Activated naive CD8-positive, alpha-beta T cell treated with anti-CD3 and anti-CD28 coated beads for 36 hours (primary cell): ENCODE measurements around the gene TSFM. TPM values are rescaled to one million over a fixed set of nuclear protein-coding genes. Genes with fewer than 3 reads are reported as not detected.

Experiments used
- DNase-seq: peaks from one replicate; pipeline ENCODE4 v3.0.0; 2021
- H3K27ac Mint-ChIP-seq: one replicate; pipeline ENCODE4 v1.8.0; 2022; ENCODE audit warnings: mild to moderate bottlenecking, moderate library complexity, mixed read lengths
- H3K27me3 Mint-ChIP-seq: one replicate; pipeline ENCODE4 v1.8.0; 2022; ENCODE audit warnings: mild to moderate bottlenecking, mixed read lengths
- H3K36me3 Mint-ChIP-seq: one replicate; pipeline ENCODE4 v1.8.0; 2021; ENCODE audit warnings: mild to moderate bottlenecking, mixed read lengths
- H3K4me1 Mint-ChIP-seq: one replicate; pipeline ENCODE4 v1.8.0; 2021; ENCODE audit warnings: mixed read lengths
- H3K4me3 Mint-ChIP-seq: one replicate; pipeline ENCODE4 v1.8.0; 2022; ENCODE audit warnings: mild to moderate bottlenecking, moderate library complexity, mixed read lengths
- H3K9me3 Mint-ChIP-seq: one replicate; pipeline ENCODE4 v1.8.0; 2022; ENCODE audit warnings: mixed read lengths
- total RNA-seq, 2 experiments: library from RNA; stranded (reverse); gene quantifications; one replicate each; pipeline ENCODE4 v1.2.3, GENCODE V29; 2021

The TSFM gene
- total RNA-seq, 2 experiments from 2014 or later: 67.7 to 74.7 TPM

DNA sequence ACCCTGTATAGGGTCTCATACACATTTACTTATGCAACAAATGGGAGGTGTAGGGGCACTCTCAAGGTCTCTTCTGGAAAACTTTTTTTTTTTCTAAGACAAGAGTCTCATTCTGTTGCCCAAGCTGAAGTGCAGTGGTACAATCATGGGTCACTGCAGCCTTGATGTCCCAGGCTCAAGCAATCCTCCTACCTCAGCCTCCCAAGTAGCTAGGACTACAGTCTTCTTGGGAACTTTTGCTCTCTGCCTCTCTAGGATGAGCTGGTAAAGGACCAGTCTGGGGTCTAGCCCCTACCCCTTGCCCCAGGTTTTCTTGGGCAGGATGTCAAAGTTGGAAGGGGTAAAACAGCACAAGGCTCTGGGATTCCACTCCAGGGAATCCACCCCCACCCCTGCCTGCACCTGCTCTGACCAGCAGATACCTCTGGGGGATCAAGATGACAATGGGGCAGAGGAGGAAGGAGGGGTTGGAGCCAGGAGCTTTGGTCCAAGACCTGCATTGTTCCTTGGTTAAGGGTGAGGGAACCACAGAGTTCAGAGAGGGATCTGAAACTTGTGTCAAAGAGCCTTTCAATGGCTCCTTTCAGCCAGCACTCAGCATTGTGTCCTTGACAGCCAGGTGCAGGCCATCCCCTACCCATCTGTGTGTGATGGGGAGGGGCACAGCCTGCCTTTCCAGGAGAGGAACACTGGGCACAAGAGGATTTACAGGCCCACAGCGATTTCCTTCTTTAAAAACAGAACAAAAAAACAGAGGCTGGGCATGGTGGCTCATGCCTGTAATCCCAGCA is 51.7 kb downstream of the TSFM start:
- Mint-ChIP-seq H3K9me3 (no peaks in the 10 kb centered on the region), H3K27ac (peak overlapping the region; percentile 88), H3K4me1 (peaks cover 81% of the 10 kb centered on the region), H3K27me3 (no peaks in the 10 kb centered on the region), H3K36me3 (peaks cover 6% of the 10 kb centered on the region), H3K4me3 (no peak overlapping the region)
- no peak for DNase-seq

DNA sequence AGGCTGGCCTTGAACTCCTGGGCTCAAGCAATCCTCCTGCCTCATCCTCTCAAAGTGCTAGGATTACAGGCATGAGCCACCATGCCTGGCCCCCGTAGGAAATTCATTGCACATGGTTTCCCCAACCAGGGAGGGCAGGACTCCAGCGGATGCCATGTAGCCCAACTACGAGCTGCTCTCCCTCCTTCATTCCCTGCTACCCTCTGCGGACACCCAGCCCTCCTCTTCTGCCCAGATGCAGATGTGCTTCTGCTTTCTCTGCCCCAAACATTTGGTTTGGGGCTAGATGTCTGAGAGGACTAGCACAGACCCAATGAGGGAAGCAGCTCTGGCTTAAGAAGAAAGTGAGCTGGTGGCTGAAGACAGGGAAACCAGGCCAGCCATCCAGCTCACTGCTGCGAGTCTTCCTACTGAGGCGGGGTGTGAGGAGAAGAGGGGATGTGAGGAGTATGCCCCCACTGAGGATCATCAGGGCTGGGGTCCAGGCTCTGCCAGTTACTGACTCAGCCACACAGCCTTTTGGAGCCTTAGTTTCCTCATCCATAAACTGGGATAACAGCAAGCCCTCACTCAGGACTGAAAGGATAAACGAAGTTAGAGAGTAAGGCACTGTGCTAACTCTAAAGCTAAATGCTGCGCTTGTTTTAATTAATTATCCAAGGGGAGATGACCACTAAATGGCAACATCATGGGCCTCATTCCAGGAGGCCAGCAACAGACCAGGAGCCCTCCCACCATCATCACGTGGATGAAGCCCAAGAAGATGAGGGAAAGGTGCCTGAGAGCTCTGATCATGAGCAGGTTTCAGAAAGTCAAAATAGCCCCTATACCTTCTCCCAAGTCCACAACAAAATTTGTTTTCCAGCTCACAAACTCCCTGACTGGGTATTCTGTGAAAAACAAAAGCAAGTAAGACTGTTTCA is 53.0 kb downstream of the TSFM start:
- no peaks in the 10 kb centered on the region for H3K9me3 Mint-ChIP-seq

DNA sequence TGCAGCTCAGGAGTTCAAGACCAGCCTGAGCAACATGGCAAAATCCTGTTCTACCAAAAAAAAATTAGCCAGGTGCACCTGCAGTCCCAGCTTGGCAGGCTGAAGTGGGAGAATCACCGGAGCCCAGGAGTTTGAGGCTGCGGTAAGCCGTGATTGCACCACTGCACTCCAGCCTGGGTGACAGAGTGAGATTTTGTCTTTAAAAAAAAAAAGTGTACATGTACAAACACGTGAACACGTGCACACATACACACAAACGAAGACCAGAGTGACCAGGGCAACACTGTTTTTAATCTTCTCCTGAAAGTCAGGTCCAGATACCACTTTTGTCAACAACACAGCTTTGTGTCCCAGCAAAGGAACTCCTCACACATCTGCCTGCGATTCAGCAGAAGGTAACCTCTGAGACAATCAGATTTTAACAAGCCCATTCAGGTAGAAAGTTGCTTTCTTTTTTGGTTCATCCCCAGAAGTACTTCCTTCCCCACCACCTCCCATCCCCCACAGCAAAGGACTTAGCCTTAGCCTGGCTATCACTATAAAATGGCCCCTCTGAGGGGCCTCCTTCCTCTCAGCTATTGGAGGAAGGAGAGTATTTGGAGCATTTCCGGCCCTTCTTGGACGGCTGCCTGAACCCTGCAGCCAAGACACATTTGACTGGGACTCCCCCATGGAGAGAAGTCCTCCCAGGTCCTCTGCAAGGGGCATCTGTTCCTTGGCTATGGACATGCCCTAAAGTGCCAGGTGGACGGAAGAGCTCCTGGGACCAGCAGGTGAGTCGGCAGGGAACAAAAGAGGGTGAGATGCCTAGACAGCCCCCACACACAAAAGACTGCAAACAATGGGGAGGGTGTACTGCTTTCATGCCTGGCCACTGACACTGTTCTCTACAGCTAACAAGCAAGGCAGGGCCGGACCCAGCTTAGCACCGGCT is 54.1 kb downstream of the TSFM start:
- Mint-ChIP-seq H3K4me1 (peaks cover 93% of the 10 kb centered on the region), H3K4me3 (peak overlapping the region; percentile 71), H3K36me3 (peaks cover 3% of the 10 kb centered on the region), H3K9me3 (no peaks in the 10 kb centered on the region), H3K27ac (peak overlapping the region; percentile 88), H3K27me3 (no peaks in the 10 kb centered on the region)
- peak; percentile 63 for DNase-seq

More for the DNA sequence above, 53.0 kb downstream of the TSFM start:
- DNase-seq: no peak
- Mint-ChIP-seq H3K27ac (peak overlapping the region; percentile 88), H3K36me3 (peaks cover 6% of the 10 kb centered on the region), H3K4me1 (peaks cover 86% of the 10 kb centered on the region), H3K4me3 (peak overlapping the region; percentile 71), H3K27me3 (no peaks in the 10 kb centered on the region)

DNA sequence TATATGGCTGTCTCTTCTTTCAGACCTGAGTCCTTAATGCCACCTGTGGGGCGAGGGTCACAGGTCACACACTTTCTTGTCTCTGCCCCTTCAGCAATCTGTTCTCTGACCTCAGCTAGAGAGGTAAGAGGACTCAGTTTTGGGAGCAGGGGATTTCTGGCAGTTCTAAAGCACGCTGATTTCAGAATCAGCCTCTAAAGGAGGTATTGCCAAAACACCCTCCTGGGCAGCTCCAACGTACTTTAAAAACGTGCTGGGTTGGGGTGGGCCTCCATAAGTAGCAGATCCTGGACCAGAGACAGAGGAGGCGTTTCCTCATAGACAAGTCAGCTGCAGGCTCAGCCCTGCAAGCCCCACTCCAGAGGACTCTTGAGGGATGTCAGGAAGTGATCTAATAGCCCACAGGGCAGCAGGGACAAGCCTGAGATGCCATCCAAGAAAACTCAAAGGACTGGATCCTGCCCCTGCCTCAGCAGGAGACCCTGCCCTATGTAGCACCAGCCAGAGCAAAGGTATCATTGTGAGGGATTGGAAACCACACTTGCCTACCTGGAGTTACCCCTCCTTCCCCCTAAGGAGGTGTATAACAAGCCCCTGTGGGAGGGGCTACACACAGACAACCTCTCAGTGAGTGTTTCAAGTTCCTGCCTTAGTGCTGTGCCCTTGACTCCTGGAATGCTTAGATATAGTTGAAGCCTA is 55.4 kb downstream of the TSFM start:
- no peak for DNase-seq
- H3K9me3 Mint-ChIP-seq: no peaks in the 10 kb centered on the region
- H3K4me1 Mint-ChIP-seq: peaks cover 95% of the 10 kb centered on the region
- H3K27me3 Mint-ChIP-seq: no peaks in the 10 kb centered on the region
- peak overlapping the region; percentile 44 for H3K4me3 Mint-ChIP-seq
- peaks cover 5% of the 10 kb centered on the region for H3K36me3 Mint-ChIP-seq
- peak overlapping the region; percentile 87 for H3K27ac Mint-ChIP-seq

DNA sequence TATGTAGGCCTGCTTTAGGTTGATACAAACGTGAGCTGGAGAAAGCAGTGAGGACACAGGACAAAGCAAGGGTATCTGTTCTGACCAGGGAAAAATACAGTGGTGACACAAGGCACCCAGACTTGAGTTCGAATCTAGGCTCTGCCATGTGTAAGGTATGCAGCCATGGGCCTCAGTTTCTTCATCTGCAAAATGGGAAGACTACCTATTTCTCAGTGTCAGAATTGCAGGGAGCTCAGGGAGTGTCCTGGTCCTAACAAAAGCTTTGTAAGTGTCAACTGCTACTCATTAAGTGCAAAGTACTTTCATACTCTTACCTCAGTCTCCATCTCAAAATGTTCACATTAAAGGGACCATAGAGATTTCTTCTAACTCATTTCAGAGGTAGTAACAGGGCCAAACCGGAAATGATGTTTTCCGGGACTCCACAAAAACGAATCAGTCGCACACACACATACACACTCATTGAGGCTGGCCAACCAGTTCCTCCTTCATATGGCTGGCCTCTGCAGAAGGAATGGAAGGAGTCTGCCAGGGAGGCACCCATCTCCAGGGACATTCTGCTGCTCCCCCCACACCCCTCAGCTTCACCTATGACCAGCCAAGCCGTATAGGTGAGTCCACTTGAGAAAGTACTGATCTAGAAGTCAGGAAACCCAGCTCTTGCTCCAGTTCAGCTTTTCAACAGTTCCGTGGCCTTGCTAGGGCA is 56.2 kb downstream of the TSFM start:
- peak overlapping the region; percentile 66 for H3K4me3 Mint-ChIP-seq
- peak overlapping the region; percentile 87 for H3K27ac Mint-ChIP-seq
- no peak for DNase-seq
- no peaks in the 10 kb centered on the region for H3K27me3 Mint-ChIP-seq
- peaks cover 94% of the 10 kb centered on the region for H3K4me1 Mint-ChIP-seq
- no peaks in the 10 kb centered on the region for H3K9me3 Mint-ChIP-seq
- peaks cover 2% of the 10 kb centered on the region for H3K36me3 Mint-ChIP-seq

DNA sequence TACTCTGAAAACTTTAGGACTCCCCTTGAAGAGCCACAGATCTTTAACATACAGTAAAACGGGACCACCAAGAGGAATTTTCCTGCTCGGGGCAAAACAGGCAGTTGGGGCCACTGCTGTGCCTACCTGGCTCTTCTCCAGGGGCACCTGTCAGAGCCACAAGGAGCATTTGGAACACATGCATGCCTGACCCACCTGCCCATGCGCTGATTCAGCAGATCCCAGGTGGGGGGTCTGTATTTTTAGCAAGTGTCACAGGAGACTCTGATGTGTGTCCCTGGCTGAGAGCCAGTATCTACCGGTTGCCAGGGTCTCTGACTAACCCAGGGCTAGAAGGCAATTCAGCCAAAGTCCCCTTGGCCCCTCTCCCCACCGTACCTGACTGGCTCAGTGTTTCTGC is 57.4 kb downstream of the TSFM start:
- Mint-ChIP-seq H3K4me1 (peaks cover 90% of the 10 kb centered on the region), H3K27me3 (no peaks in the 10 kb centered on the region), H3K9me3 (no peaks in the 10 kb centered on the region), H3K36me3 (peaks cover 2% of the 10 kb centered on the region), H3K4me3 (no peak overlapping the region), H3K27ac (peak overlapping the region; percentile 87)
- no peak for DNase-seq

DNA sequence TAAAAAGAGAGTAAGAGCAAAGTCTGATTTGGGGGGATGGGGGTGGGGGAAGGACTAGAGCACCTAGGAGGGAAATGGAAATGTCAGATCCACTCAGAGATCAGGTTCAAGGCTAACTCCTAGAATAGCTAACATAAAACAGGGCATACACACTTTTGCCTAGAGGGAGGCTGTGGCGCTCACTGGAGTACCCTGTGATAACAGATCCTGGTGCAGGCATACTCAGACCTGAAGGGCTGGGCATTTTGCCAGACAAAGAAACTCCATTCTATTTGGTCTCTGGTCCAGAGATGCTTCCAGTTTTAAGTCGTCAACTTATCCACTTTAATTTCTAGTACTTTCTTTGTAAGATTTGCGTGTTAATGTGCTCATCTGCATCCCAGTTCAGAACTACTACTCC is 58.1 kb downstream of the TSFM start:
- no peak for DNase-seq
- no peak overlapping the region for H3K4me3 Mint-ChIP-seq
- peaks cover 2% of the 10 kb centered on the region for H3K36me3 Mint-ChIP-seq
- peak overlapping the region; percentile 30 for H3K27ac Mint-ChIP-seq
- H3K27me3 Mint-ChIP-seq: no peaks in the 10 kb centered on the region
- peaks cover 84% of the 10 kb centered on the region for H3K4me1 Mint-ChIP-seq
- no peaks in the 10 kb centered on the region for H3K9me3 Mint-ChIP-seq

DNA sequence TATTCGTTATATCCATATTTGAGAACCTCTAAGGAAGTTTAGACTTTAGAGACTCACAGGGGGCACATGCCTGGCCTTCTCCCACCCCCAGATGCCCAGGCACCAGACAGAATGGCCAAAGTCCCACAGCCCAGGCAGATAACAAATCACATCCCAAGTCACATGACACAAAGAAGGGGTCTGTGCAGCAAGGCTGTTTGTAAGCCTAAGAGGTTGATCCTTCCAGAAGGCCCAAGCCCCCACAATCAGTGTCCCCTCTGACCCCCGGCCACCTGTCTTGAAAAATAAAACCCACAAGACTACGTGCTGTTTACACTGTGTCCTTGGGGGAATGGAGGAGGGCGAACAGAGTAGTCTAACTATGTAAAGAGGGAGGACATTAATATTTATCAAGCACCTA is 58.9 kb downstream of the TSFM start:
- peaks cover 76% of the 10 kb centered on the region for H3K4me1 Mint-ChIP-seq
- peaks cover 2% of the 10 kb centered on the region for H3K36me3 Mint-ChIP-seq
- no peaks in the 10 kb centered on the region for H3K9me3 Mint-ChIP-seq
- no peaks in the 10 kb centered on the region for H3K27me3 Mint-ChIP-seq
- H3K27ac Mint-ChIP-seq: peak overlapping the region; percentile 30
- no peak for DNase-seq
- H3K4me3 Mint-ChIP-seq: no peak overlapping the region

DNA sequence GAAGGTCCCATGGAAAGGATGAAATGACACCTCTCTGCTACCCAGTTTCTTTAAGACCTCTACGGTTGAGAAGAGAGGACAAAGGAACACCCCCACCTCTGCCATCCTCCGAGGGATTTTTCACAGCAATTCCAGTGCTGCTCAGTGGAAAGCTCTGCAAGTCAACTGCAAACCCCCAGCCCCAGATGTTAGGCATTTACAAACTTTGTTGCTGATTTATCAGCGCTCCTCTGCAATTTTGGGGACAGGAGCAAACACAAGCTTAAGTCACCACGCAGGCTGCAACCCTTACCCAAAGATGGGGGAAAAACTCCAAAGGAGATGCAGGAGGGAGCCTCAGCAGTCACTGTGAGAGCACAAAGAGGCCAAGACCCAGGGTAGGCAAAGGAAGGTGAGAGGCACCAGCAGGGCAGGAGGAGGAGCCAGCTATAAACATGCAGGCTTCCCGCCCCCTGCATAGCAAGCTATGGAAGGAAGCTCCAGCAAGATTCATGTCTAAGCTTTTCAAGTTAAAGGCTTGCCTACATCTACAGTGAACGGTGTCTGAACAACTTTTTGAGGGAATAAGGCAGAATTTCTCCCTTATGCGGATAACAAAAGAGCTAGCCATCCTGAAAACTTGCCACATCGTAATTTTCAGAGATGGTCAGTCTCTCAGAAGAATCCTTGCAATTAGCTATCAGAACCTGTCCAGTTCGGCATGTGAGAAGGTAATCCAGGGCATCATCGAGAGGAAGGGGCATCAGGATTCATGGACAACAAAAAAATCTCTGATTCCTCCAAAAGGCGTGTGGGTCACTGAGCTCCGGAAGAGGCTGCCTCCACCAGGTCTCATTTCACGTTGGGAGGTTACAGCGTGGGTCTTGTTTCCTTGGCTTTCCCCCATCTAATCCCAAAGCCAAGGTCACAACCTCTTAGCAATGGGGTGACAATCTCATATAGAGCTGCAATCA is 60.0 kb downstream of the TSFM start:
- Mint-ChIP-seq H3K4me1 (peaks cover 69% of the 10 kb centered on the region), H3K27me3 (no peaks in the 10 kb centered on the region), H3K9me3 (no peaks in the 10 kb centered on the region), H3K36me3 (peaks cover 2% of the 10 kb centered on the region), H3K27ac (peak overlapping the region; percentile 94), H3K4me3 (peak overlapping the region; percentile 86)
- DNase-seq: peak; percentile 37

DNA sequence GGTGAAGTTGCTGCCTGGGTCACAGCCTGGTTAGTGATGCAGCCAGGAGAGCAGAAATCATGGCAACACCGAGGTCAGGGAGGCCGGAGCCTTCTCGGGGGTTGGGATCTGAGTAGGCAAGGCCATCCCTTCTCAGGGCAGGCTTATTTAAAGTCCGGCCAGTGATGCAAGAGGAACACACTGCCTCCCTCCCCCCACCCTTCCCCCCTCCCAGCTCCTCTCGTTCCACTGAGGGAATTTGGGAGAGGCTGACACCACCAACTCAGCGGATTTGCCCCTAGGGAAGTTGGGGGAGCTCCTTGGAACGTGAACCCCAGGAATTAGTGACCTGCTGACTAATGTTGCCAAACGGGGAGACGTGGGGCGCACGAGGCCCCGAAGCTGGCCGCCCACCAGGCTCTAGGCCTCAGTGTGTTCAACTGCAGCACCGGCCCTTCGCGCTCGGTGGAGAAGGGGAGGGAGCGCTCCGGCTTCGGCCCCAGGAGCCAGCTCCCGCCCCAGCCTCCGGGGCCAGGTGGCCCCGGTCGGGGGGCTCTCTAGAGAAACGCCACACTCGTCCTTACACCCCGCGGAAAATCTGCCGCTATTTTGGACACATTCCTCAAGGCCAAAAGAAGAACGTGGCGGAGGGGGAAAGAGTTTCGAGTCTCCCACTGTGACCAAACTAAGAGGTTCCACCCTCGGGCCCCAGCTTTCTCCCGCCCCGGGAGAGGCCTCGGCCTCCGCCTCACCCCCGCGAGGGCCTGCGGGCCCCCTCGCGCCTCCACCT is 62.3 kb downstream of the TSFM start:
- H3K4me1 Mint-ChIP-seq: peaks cover 57% of the 10 kb centered on the region

DNA sequence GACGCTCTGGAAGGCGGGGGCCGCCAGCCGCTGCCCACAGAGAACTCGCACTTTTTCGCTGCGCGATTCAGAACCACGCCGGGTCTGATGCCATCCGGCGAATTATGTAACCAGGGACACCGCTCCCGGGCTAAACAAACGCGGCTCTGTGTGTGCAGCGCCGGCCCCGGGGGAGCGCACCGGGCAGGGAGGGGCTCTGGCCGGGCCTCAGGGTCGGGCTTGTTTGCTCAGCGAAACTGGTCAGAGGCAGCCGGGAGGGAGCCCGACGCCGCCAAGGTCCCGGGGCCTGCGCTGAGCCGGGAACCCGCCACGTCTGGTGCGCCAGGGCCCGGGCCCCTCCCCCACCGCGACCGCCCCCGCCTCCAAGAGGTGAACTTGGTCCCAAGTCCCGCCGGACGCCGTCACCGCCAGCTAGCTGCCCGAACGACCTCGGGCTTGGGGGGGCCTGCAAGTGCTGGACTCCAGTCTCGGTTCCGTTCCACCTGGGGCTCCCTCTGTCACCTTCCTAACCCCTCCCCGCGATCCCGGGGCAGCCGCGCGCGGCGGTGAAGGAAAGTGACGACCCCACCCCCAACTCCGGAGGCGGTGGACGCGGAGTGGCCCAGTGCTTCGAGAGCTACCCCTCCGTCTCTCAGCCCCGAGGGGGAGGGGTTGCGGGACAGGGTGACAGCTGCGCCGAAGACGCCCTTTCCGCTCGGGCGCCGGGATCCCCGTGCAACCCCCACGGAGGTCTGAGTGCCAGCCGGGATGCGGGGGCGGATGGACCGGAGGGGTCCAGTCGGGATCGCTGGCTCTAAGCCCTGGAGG is 63.1 kb downstream of the TSFM start:
- Mint-ChIP-seq H3K4me3 (peak overlapping the region; percentile 86), H3K9me3 (no peaks in the 10 kb centered on the region), H3K36me3 (peaks cover 2% of the 10 kb centered on the region), H3K27me3 (peaks cover 4% of the 10 kb centered on the region), H3K27ac (peak overlapping the region; percentile 87), H3K4me1 (peaks cover 50% of the 10 kb centered on the region)
- DNase-seq: peak; percentile 76

More for the DNA sequence above, 62.3 kb downstream of the TSFM start:
- peak overlapping the region; percentile 94 for H3K27ac Mint-ChIP-seq
- DNase-seq: peak; percentile 43
- H3K27me3 Mint-ChIP-seq: peaks cover 4% of the 10 kb centered on the region
- H3K36me3 Mint-ChIP-seq: peaks cover 2% of the 10 kb centered on the region
- peak overlapping the region; percentile 86 for H3K4me3 Mint-ChIP-seq
- no peaks in the 10 kb centered on the region for H3K9me3 Mint-ChIP-seq

DNA sequence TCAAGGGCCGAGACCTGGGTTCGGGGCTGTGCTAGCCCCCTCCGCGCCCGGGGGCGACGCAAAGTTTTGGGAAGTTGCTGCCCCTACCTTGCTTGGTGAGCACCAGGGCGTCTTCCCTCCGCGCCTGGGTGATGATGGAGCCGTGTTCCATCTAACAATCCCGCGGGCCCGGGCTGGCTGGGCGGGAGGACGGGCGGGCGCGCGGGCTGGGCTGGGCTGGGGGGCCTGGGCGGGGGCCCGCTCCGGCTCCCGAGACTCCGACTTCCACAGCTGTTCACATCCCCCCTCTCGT is 63.6 kb downstream of the TSFM start:
- Mint-ChIP-seq H3K4me1 (peaks cover 48% of the 10 kb centered on the region), H3K4me3 (peak overlapping the region; percentile 86), H3K9me3 (no peaks in the 10 kb centered on the region), H3K36me3 (peaks cover 2% of the 10 kb centered on the region), H3K27me3 (peaks cover 8% of the 10 kb centered on the region), H3K27ac (peak overlapping the region; percentile 82)
- DNase-seq: no peak
